Stimulated activated CD8-positive, alpha-beta memory T cell treated with anti-CD3 and anti-CD28 coated beads, Interleukin-7, amount 100 ng/mL, for 48 hours (primary cell): ENCODE results near the gene PVALB.

Experiments used
- DNase-seq, 2 donors: peaks; one replicate each; pipeline ENCODE4 v3.0.0-alpha.2; 2020; ENCODE audit warnings: low read depth in 1 of 2; ENCODE audit errors: extremely low read depth in 1 of 2

Gene PVALB

DNA sequence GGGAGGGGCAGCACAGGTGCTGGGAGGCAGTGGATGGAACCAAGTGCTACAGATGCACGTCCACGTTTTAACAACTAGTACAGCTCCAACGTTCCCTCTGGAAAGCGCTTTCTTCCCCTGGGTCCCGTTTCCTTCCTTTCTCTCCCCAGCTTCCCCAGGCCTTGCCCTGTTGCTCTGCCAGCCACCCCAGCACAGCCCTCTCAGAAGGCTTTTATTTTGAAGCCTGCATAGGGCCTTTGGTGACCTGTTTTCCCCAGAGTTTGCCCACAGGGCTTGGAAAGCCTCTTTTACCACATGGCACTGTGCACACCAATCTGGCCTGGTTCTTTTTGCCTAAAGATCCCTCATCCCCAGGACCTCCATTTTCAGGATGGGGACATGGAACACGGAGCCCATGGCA lies 30.1 kb upstream of the PVALB start:
- no peak for DNase-seq

DNA sequence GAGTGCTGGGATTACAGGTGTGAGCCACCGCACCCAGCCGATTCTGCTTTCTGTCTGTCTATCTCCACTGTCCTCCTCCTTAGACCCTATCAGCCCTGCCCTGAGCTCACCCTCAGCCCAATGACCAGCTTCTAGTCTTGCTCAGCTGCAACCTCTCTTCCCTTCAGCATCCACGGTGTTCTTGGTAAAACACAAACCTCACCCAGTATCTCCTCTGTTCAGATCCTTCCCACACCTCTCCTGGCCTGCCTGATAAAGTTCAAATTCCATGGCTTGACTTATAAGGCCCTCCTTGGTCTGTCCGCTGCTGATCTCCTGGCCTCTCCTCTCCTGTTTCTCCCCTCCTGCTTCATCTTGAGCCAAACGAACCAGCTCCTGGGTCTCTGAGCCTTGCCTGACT lies 29.4 kb upstream of the PVALB start:
- DNase-seq, result no peak

DNA sequence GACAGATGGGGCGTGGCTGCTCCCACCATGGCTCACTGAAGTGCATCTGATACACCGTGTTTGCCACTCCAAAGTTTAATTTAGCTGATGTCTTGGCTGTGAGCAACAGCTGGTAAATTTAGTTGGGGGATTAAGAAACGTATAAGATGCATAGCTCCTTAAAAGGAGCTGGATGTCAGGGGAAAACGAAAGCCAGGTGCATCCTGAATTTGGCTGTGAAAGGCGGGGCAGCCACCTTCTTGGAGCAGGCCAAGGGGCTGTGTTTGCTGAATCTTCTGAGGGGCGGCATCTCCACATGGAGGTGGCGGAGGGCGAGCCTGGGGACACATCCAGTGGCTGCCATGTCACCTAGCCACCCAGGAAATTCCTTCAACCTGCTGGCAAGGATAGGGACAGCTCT lies 23.3 kb upstream of the PVALB start:
- DNase-seq, result no peak

DNA sequence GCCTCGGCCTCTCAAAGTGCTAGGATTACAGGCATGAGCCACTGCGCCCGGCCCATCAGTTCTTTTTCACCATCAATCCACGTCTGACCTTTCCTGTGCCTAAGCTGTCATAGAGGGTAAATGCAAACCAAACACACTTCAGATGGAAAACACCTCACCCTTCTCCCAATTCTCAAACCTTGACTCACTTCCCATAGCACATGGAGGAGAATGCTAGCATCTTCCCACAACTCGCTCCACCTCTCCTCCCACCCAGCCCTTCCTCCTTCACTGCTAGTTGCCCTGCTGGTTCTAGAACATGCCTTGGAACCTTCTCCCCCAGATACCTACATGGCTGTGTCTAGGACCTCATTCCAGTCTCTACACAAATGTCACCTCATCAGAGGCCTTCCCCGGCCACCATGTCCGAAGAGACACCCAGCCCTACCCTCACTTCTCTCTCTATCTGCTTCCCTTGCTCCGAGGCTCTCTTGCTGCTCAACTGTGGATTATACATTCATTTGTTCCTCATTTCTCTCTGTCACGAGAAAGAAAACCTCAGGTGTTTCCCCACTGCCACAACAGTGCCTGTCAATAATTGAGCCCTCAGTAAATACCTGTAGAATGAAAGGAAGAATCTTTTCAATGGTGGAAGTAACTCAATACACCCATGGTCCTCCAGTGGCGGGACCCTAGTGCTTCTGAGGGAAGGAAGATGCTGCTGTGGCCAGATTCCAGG lies 22.7 kb upstream of the PVALB start:
- no peak for DNase-seq

DNA sequence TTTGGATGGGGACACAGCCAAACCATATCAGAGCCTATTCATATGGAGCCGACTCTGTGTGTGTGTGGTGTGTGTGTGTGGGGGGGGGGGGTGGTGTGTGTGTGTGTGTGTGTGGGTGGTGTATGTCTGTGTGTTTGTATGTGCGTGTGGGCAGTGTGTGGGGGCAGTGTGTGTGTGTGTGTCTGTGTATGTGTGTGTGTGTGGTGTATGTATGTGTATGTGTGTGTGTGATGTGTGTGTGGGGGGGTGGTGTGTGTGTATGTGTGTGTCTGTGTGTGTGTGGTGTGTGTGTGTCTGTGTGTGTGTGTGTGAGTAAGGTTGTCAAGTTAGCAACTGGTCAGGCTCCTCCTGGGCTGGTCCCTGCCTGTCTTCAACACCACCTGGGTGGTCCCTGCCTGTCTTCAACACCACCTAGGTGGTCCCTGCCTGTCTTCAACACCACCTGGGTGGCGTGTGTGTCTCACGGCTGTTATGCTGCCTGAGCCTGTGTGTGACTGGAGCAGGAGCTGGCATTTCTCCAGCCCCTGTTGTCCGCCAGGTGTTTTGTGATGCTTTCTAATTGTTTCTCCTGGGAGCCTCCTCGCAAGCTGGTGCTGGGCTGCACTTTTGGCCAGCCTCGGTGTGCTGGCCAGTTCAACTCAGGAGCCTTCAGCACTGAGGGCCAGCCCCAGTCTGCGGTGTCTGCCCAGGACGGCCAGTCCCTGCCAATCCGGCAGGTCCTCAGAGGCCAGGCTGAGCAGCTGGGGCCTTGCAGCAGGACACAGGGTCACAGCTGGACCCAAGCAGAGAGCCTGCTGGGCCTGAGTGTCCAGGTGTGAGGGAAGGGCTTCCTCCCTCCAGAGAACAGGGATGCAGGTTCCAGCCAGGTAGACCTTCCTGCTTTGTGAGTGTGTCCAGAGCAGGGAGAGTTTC lies 21.5 kb upstream of the PVALB start:
- no peak for DNase-seq

DNA sequence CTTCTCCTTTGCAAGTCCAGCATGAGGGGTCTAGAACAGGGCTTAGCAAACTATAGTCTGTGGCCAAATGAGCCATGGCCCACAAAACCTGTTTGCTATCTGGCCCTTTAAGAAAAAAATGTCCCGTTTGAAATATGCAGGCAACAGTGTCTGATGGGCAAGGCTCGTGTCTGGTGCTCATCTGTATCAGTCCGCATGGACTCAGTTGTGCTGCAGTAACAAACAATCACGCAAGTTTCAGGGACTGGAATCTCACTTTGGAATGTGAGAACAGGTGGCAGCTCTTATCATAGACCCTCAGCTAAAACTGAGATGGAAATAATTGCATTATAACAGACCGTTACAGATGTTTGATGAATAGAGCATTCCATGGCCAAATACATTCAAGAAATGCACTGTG lies 19.1 kb upstream of the PVALB start:
- no peak for DNase-seq

DNA sequence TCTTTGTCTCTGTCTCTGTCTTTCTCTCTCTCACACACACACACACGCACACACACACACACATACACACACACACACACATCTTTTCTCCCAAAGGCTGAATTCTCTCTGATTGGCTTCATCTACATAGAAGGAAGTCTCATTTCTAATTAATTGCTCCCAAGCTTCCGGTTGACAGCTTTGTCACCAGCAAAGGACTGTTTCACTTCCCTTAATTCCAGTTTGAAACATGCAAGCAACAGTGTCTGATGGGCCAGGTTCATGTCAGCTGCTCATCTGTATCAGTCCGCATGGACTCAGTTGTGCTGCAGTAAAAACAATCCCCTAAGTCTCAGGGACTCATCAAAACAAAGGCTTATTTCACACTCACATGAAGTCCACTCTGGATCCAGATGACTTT lies 16.2 kb upstream of the PVALB start:
- DNase-seq, result no peak

DNA sequence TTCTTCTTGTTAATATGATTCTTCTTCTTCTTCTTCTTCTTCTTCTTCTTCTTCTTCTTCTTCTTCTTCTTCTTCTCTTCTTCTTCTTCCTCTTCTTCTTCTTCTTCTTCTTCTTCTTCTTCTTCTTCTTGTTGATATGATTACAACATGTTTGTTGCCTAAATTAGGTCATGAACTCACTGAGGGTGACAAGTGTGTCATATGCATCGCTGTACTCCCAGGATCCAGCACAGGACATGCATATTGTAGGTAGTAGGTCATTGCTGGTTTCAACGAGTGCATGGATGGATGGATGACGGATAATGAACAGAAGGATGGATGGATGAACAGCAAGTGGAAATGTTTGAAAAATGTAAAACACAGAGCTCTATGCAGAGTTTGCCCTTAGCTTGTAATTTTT lies 14.9 kb upstream of the PVALB start:
- no peak for DNase-seq

DNA sequence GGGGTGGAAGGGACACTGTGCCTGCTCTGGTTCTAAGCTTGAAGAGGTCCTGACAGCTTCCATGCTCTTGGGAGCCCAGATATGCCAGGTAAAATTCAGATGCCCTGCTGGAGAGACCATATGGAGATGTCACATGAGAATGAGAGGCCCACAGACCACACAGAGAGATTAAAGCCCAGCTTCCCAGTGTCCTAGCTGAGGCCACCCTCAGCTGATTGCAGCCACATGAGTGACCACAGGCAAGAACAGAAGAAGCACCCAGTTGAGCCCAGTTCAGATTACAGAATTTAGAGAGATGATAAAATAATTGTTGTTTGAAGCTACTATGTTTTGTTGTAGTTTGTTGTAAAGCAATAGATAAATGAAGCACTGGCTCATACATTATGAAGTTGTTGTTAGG lies 14.4 kb upstream of the PVALB start:
- DNase-seq, result no peak

DNA sequence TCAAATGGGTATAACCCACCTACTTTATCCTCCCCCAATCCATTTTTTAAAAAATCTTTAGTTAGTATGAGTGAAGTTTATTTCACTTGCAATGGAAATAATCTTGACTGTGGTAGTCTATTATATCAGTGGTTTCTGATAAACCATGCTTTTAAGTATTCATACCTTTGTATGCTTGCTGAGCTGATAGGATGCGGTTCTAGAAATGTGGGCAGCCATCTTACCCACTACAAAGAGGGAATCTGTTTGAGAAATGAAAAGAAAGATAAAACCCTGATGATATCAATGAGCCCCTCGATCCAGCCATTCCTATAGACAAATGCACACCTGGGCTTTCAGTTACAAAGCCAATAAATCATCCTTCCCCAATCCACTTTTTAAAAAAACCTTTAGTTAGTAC lies 13.8 kb upstream of the PVALB start:
- no peak for DNase-seq

DNA sequence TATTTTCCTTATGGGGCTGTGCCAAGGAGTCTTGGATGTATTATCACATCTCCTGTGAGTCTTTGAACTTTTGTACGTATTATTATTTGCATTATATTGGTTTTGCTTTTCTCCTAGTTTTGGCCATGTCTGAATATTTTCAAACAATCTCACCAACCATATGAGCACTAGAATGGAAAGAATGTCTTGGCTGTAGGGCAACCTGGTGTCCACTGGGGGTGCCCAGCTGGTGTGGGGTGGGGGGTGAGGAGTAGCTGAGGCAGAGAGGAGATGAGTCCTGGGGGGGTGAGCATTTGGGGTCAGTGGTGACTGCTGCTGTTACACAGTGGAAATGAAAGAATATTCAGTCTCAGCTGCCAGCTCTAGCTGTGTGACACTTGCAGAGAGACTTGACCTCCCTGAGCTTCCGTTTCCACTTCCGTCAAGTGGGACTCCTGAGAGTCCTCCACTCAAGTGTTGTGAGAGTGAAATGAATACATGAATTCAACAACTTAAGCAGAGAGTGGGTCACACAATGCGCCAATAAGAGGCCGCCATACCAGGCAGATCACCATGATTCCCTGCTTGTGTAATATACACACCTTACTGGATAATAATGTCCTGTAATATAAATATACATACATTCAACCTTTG lies 12.7 kb upstream of the PVALB start:
- no peak for DNase-seq

DNA sequence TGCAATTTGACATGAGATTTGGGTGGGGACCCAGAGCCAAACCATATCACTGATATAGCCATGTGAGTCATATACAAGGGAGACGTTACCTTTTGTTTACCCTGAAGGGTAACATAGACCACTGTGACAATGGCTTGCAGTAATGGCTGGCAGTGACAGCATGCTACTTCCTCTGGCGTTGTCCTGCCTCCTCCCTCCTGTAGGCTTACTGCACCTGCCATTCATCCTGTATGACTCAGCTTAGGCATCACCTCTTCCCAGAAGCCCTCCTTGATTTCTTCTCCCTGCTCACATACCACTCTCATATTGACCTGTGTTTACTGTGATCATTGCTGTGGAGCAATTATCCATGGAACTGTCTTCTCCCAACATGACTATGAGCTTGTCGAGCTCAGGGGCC lies 12.0 kb upstream of the PVALB start:
- DNase-seq, result no peak

DNA sequence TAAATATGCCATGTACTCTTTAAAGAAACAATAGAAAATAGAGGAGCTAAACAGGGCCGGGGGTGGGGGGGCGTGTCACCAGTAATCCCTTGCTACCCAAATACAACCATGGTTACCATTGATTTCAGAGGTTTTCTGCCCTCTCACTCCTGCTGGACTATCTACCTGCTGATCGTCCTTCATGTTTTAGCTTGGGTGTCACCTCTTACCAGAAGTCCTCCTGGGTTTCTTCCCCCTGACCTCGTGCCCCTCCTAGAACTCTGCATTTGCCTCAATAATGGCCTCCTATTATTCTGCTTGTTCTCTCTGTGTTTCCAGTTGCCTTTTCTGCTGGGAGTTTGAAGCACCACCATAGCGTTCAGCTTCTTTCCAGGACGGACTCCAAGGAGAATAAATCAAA lies 9.4 kb upstream of the PVALB start:
- no peak for DNase-seq

DNA sequence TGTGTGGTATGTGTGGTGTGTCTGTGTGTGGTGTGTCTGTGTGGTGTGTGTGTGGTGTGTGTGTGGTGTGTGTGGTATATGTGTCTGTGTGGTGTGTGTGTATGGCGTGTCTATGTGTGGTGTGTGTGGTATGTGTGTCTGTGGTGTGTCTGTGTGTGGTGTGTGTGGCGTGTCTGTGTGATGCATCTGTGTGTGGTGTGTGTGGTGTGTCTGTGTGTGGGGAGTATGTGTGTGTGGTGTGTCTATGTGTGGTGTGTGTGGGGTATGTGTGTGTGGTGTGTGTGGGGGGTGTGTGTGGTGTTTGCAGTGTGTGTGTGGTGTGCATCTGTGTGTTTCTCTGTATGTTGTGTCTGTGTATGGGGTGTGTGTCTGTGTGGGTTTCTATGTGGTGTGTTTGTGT lies 7.8 kb upstream of the PVALB start:
- DNase-seq, result no peak

DNA sequence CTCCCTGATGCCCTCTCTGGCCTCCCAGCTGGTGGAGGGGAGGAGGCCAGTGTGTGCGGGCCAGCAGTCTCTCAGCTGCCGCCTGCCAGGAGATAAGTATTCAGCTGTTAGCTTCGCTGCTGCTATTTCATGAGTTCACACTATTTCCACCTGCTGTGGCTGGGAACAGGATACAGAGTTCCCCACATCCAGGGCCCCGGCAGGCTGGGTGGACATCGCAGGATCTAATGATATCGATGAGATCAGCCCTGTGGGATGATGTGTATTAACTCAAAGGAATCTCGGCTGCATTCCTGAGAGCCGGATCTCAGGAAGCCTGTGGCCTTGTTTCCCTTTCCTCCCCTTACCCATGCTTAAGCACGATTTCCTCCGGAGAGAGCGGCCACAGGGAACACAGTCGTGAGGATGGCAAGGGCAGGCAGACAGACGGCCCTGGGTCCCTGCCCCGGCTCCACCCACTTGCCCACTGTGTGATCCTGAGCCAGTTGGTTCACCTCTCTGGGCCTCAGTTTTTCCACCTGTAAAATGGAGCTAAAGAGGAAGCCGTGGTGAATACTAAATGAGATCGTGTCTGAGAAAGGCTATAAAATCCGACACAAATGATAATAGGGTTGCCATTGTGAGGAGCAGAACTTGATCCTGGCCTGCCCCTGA lies 6.5 kb upstream of the PVALB start:
- no peak for DNase-seq

DNA sequence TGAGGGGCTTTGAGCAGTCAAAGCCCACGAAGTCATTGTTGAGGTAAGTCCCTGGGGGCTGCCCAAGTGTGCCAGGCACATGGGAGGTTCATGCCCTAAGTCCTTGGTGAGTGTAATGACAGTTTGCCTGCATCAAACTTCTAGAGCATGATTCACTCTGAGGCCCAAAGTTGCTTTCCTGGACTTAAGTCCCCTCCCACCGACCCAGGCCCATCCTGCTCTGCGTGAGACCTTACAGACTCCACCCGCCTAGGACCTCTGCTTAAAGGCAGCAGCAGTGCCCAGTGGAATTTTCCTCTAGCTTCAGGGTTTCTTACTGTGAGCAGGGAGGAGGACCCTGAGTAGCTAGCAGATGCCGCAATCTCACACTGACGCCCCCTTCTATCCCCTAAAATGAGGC lies 5.7 kb upstream of the PVALB start:
- no peak for DNase-seq

DNA sequence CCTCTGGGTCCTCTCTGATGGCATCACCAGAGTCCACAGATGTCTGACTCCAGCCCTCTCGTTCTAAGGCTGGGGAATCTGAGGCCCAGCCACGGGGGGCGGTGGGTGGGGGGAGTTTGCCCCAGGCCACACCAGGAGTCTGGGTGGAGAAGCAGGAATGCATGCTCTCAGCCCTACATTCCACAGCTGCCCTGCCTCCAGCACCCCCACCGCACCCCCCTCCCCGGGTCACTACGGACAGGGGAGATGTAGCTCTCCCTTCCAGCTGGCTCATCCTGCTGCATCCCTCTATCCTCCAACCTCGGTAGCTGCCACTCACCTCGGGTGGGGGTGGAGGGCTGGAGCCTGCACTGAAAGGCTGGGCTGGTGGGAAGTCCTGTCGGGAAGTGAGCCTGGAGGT lies 2.3 kb upstream of the PVALB start:
- DNase-seq, result no peak

DNA sequence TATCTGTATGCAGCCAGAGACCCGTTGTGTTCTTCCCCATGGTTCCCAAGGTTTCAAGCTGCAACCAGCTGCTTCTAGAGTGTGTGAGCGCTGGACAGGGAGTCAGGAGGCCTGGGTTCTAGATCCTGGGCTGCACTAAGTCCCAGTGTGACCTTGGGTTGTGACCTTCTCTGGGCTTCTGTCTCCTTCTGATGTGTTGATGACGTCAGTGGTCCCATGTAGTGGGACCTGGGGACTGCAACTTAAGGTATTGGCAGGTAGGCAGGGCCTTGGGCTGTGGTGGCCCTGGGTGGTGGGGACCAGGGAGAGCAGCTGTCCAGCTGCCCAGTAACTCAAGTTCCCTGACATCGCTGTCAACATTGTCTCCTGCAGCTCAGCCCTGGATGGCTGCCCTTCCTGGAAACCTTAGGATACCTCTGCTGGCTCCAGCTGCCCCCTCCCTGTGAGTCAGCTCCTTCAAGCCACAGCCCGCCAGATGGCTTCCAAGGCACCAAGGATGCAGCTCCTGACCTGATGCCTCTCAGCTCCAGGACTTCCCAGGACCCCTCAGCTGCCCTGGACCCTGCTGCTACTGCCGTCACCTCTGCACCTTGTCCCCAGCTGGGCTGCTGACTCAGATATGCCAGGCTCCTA lies 1.3 kb upstream of the PVALB start:
- no peak for DNase-seq

DNA sequence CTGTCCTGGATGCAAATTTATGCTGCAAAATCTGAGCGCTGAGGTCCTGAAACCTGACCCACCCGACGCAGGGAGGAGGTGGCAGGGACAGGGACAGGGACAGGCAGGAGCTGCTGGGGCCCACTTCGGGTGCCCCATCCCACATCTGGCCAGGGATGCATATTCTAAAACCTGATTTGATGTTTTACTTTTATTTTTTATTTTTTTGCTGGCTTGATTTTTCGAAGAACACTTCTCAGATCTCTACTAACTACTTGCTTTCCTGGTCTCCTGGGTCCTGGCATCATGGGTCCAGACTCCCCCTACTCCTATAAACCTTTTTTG lies 652 bp upstream of the PVALB start:
- DNase-seq, result no peak

DNA sequence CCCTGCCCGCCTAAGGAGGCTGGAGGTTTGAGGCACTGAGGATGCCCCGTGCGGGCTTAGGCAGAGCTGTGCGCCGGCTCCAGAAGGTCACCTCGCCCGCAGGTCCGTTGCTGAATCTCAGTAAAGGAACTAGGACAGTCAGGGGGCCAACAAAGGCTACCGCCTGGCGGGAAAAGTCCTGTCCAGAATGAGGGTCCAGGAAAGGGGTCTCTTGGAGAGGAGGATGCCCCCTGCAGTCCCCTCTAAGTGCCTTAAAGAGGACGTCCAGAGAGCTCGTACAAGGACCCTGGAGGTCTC lies 548 bp downstream of the PVALB start:
- DNase-seq, result no peak

DNA sequence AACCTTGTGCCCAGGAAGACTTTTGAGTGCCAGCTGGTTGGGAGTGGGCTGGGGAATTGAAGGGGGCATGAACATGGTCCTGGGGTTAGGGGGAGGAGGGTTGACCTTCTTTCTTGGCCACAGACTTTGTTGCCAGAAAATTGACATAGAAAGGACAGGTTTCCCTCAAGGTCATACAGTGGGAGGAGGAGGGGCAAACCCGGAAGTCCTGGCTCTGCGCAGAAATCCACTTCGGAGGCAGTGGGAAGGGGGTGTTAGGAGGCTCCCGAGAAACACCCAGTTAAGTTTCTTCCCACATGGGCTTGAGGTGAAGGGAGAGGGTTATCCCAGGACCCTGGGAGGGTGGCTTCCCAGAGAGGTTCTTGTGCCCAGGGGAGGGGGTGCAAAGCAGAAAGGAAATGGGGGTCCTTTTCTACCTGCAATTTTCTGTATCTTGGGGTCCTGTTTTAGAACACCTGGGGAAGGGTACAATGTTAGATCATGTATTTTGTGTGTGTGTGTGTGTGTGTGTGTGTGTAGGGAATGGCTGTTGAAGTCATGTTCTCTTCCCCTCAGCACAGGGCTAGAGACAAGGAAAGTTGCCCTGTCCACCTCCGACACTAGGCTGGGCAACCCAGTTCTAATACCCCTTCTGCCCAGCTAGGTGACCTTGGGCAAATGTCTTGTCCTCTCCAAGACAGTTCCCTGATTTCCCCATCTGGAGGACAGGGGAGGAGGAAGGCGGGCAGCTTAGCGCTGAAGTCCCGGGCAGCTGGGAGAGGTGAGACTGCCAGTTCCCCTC lies 1.1 kb downstream of the PVALB start:
- DNase-seq, result no peak
